Measurements from ENCODE around the gene COA1.

COA1 gene

DNA sequence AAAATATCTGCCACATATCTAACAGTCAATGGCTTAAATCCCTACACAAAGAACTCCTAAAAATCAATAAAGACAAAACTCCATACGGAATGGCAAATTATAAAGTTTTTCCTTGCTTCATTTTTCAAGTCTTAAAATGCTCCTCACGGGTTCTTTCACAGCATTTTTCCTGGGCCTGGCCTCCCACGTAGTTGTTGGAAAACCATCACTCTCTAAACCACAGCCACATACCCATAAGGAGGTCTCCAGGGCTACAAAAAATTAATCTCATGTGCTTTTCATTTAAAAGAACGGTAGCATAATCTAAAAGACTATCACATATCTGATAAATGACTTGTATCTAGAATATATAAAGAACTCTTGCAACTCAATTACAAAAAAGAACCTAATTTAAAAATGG, 2.9 kb downstream of the COA1 start:
- TF ChIP-seq CSDC2 (CRISPR knock-in tag; IDR thresholded peaks at IDR 0.05), result no peak
- no peak for TF ChIP-seq ARNTL (CRISPR knock-in tag; IDR thresholded peaks at IDR 0.05; ENCODE audit: borderline replicate concordance, low read depth)
- no peak for ATAC-seq

DNA sequence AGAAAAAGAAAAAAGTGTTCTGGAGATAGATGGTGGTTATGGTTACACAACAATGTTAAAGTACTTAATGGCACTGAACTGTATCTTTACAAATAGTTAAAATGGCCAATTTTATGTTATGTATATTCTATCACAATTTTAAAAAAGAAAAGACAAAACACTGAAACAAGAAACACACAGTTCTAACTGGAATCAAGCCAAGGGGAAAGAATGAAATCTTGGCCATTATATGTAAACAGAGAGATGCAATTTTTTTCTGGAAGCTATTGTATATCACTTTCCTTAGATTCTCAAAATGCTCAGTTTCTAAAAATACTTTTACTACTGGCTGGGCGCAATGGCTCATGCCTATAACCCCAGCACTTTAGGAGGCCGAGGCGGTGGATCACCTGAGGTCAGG, 4.1 kb downstream of the COA1 start:
- ATAC-seq, result no peak
- TF ChIP-seq, protein P1, sequence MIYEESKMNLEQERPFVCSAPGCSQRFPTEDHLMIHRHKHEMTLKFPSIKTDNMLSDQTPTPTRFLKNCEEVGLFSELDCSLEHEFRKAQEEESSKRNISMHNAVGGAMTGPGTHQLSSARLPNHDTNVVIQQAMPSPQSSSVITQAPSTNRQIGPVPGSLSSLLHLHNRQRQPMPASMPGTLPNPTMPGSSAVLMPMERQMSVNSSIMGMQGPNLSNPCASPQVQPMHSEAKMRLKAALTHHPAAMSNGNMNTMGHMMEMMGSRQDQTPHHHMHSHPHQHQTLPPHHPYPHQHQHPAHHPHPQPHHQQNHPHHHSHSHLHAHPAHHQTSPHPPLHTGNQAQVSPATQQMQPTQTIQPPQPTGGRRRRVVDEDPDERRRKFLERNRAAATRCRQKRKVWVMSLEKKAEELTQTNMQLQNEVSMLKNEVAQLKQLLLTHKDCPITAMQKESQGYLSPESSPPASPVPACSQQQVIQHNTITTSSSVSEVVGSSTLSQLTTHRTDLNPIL (CRISPR knock-in tag; IDR thresholded peaks at IDR 0.05; ENCODE audit: low read depth), result no peak
- no peak for TF ChIP-seq ZC3H10 (CRISPR knock-in tag; IDR thresholded peaks at IDR 0.05)
- no peak for TF ChIP-seq ZNF70 (CRISPR knock-in tag; IDR thresholded peaks at IDR 0.05)
- no peak for TF ChIP-seq GLIS3 (CRISPR knock-in tag; IDR thresholded peaks at IDR 0.05)
- TF ChIP-seq, protein P2, sequence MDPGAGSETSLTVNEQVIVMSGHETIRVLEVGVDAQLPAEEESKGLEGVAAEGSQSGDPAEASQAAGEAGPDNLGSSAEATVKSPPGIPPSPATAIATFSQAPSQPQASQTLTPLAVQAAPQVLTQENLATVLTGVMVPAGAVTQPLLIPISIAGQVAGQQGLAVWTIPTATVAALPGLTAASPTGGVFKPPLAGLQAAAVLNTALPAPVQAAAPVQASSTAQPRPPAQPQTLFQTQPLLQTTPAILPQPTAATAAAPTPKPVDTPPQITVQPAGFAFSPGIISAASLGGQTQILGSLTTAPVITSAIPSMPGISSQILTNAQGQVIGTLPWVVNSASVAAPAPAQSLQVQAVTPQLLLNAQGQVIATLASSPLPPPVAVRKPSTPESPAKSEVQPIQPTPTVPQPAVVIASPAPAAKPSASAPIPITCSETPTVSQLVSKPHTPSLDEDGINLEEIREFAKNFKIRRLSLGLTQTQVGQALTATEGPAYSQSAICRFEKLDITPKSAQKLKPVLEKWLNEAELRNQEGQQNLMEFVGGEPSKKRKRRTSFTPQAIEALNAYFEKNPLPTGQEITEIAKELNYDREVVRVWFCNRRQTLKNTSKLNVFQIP (CRISPR knock-in tag; IDR thresholded peaks at IDR 0.05; ENCODE audit: borderline replicate concordance, low read depth), result no peak
- no peak for TF ChIP-seq ZNF8 (CRISPR knock-in tag; IDR thresholded peaks at IDR 0.05)
- TF ChIP-seq ISL1 (CRISPR knock-in tag; IDR thresholded peaks at IDR 0.05), result no peak
- no peak for TF ChIP-seq BACH2 (CRISPR knock-in tag; IDR thresholded peaks at IDR 0.05; ENCODE audit: borderline replicate concordance)
- no peak for TF ChIP-seq OSR1 (CRISPR knock-in tag; IDR thresholded peaks at IDR 0.05)

DNA sequence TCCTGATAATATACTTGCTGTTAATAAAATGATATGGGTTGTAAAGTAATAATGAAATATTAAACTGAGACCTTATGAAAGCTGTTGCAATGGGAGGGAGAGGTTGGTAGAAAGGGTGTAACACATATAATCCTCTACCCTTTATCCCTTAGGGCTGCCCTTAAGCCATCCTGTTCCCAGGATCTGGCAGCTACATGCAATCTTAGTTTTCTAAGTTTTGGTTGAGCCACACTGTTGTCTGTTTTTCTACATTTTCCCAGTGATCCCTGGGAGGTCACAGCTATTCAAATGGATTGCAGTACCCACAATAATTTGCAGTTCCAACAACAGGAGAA, 6.3 kb downstream of the COA1 start:
- no peak for TF ChIP-seq TOX (CRISPR knock-in tag; IDR thresholded peaks at IDR 0.05; ENCODE audit: borderline replicate concordance)
- no peak for TF ChIP-seq ZC3H10 (CRISPR knock-in tag; IDR thresholded peaks at IDR 0.05)
- TF ChIP-seq RARB (CRISPR knock-in tag; IDR thresholded peaks at IDR 0.05), result no peak
- no peak for TF ChIP-seq ISL1 (CRISPR knock-in tag; IDR thresholded peaks at IDR 0.05)
- no peak for TF ChIP-seq ESRRG (CRISPR knock-in tag; IDR thresholded peaks at IDR 0.05)
- TF ChIP-seq BACH2 (CRISPR knock-in tag; IDR thresholded peaks at IDR 0.05; ENCODE audit: borderline replicate concordance), result no peak
- TF ChIP-seq ZNF565 (CRISPR knock-in tag; conservative IDR thresholded peaks at IDR 0.05; ENCODE audit: low read depth), result no peak
- TF ChIP-seq ZFP30 (CRISPR knock-in tag; IDR thresholded peaks at IDR 0.05), result no peak

DNA sequence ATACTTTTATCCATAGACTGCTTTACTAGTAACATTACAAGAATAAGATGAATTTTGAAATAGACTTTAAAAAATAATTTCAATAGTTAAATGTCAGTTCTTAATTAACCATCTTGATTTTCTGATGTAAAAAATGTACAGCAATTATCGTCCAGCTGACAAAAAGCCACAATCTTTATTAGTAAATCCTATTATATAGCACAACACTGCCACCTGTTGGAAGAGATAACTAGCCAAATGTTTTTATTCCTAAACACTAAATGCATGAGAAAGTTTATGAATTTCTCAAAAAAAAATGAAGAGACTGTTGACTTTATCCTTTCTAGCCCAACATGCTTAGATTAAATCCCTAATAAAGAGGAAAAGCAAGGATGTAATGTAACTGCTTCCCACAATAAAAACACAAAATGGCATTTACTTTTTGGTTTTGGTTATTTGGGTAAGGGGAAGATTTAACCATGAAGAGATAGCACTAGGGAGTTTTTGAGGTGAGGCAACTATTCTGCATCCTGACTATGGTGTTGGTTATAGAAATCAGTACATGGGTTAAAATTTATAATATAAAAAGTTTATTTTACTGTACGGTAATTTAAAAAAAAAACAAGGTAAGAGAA, 8.0 kb downstream of the COA1 start:
- TF ChIP-seq OSR1 (CRISPR knock-in tag; IDR thresholded peaks at IDR 0.05) (no peak), TCF4 (CRISPR knock-in tag; IDR thresholded peaks at IDR 0.05; ENCODE audit: borderline replicate concordance) (no peak), ZC3H10 (CRISPR knock-in tag; IDR thresholded peaks at IDR 0.05) (no peak), ARNTL (CRISPR knock-in tag; IDR thresholded peaks at IDR 0.05; ENCODE audit: borderline replicate concordance, low read depth) (no peak), ESRRG (CRISPR knock-in tag; IDR thresholded peaks at IDR 0.05) (no peak), TOX (CRISPR knock-in tag; IDR thresholded peaks at IDR 0.05; ENCODE audit: borderline replicate concordance) (no peak), SNAI2 (CRISPR knock-in tag; IDR thresholded peaks at IDR 0.05) (no peak), ZFP30 (CRISPR knock-in tag; IDR thresholded peaks at IDR 0.05) (no peak), ZFP3 (CRISPR knock-in tag; IDR thresholded peaks at IDR 0.05) (no peak), BACH2 (CRISPR knock-in tag; IDR thresholded peaks at IDR 0.05; ENCODE audit: borderline replicate concordance) (no peak), ZNF565 (CRISPR knock-in tag; conservative IDR thresholded peaks at IDR 0.05; ENCODE audit: low read depth) (no peak), ZNF8 (CRISPR knock-in tag; IDR thresholded peaks at IDR 0.05) (no peak), ISL1 (CRISPR knock-in tag; IDR thresholded peaks at IDR 0.05) (no peak), RARB (CRISPR knock-in tag; IDR thresholded peaks at IDR 0.05) (no peak)
- TF ChIP-seq, protein P3, sequence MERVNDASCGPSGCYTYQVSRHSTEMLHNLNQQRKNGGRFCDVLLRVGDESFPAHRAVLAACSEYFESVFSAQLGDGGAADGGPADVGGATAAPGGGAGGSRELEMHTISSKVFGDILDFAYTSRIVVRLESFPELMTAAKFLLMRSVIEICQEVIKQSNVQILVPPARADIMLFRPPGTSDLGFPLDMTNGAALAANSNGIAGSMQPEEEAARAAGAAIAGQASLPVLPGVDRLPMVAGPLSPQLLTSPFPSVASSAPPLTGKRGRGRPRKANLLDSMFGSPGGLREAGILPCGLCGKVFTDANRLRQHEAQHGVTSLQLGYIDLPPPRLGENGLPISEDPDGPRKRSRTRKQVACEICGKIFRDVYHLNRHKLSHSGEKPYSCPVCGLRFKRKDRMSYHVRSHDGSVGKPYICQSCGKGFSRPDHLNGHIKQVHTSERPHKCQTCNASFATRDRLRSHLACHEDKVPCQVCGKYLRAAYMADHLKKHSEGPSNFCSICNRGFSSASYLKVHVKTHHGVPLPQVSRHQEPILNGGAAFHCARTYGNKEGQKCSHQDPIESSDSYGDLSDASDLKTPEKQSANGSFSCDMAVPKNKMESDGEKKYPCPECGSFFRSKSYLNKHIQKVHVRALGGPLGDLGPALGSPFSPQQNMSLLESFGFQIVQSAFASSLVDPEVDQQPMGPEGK (CRISPR knock-in tag; IDR thresholded peaks at IDR 0.05; ENCODE audit: borderline replicate concordance), result no peak
- TF ChIP-seq, protein P4, sequence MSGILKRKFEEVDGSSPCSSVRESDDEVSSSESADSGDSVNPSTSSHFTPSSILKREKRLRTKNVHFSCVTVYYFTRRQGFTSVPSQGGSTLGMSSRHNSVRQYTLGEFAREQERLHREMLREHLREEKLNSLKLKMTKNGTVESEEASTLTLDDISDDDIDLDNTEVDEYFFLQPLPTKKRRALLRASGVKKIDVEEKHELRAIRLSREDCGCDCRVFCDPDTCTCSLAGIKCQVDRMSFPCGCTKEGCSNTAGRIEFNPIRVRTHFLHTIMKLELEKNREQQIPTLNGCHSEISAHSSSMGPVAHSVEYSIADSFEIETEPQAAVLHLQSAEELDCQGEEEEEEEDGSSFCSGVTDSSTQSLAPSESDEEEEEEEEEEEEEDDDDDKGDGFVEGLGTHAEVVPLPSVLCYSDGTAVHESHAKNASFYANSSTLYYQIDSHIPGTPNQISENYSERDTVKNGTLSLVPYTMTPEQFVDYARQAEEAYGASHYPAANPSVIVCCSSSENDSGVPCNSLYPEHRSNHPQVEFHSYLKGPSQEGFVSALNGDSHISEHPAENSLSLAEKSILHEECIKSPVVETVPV (CRISPR knock-in tag; IDR thresholded peaks at IDR 0.05), result no peak
- TF ChIP-seq, protein P2 (CRISPR knock-in tag; IDR thresholded peaks at IDR 0.05; ENCODE audit: borderline replicate concordance, low read depth), result no peak
- peak; percentile 75 for ATAC-seq

More for the DNA sequence above, 6.3 kb downstream of the COA1 start:
- no peak for ATAC-seq

Data from SK-N-SH treated with all-trans-retinoic acid at 6 μM for 48 hours (cell line).